ENCODE results near the gene ALOX5AP. TPM values are rescaled to one million over a fixed set of nuclear protein-coding genes. Genes with fewer than 3 reads are reported as not detected.

Gene ALOX5AP
- total RNA-seq, 1 donor from 2014 or later, result not detected

DNA sequence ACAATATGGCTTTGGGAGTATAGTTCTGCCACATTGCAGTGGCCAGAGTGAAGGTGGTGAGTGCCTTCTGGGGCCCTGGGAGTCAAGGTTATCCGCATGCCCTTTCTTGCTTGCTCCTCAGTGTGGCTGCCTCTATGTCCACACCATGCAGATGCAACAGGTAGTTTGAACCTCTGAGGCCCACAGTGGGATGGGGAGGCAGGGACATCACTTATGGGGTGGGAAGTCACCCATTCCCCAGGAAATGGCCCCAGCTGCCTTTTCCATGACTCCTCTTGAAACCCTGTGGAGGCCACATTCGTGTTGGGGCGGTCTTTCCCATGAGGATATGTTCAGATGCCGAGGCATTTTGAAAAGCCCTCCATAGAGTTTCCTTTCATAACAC, 20.0 kb upstream of the ALOX5AP start:
- Mint-ChIP-seq H3K27ac (no peak overlapping the region), H3K4me1 (ENCODE audit: unreplicated experiment) (peaks cover 5% of the 10 kb centered on the region), H3K27me3 (no peaks in the 10 kb centered on the region), H3K36me3 (no peaks in the 10 kb centered on the region), H3K4me3 (no peak overlapping the region), H3K9me3 (no peaks in the 10 kb centered on the region)
- TF ChIP-seq, protein P1, sequence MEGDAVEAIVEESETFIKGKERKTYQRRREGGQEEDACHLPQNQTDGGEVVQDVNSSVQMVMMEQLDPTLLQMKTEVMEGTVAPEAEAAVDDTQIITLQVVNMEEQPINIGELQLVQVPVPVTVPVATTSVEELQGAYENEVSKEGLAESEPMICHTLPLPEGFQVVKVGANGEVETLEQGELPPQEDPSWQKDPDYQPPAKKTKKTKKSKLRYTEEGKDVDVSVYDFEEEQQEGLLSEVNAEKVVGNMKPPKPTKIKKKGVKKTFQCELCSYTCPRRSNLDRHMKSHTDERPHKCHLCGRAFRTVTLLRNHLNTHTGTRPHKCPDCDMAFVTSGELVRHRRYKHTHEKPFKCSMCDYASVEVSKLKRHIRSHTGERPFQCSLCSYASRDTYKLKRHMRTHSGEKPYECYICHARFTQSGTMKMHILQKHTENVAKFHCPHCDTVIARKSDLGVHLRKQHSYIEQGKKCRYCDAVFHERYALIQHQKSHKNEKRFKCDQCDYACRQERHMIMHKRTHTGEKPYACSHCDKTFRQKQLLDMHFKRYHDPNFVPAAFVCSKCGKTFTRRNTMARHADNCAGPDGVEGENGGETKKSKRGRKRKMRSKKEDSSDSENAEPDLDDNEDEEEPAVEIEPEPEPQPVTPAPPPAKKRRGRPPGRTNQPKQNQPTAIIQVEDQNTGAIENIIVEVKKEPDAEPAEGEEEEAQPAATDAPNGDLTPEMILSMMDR (conservative IDR thresholded peaks at IDR 0.05), result no peak
- no peak for DNase-seq (ENCODE audit: extremely low spot score, unreplicated experiment)

DNA sequence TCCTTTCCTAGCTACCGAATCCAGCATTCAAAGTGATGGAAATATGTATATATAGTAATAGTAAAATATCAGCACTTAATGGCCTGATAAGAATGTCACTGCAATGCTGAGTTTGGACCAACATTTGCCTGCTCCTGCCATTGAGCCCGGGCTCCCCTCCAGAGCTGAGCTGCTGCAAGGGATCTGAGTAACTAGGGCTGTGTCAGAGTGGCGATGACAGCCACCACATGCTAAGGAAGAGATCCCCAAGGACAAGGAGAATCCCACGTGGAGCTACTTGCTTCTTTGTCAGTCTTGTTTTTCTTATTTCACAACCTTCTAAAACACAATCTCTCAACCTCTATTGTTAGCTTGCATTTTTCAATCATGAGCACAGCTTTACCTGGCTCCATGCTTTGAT, 19.5 kb upstream of the ALOX5AP start:
- Mint-ChIP-seq H3K4me3 (no peak overlapping the region), H3K27me3 (no peaks in the 10 kb centered on the region), H3K9me3 (no peaks in the 10 kb centered on the region), H3K36me3 (no peaks in the 10 kb centered on the region), H3K27ac (no peak overlapping the region), H3K4me1 (ENCODE audit: unreplicated experiment) (peaks cover 5% of the 10 kb centered on the region)
- TF ChIP-seq, protein P1 (conservative IDR thresholded peaks at IDR 0.05), result no peak
- no peak for DNase-seq (ENCODE audit: extremely low spot score, unreplicated experiment)

DNA sequence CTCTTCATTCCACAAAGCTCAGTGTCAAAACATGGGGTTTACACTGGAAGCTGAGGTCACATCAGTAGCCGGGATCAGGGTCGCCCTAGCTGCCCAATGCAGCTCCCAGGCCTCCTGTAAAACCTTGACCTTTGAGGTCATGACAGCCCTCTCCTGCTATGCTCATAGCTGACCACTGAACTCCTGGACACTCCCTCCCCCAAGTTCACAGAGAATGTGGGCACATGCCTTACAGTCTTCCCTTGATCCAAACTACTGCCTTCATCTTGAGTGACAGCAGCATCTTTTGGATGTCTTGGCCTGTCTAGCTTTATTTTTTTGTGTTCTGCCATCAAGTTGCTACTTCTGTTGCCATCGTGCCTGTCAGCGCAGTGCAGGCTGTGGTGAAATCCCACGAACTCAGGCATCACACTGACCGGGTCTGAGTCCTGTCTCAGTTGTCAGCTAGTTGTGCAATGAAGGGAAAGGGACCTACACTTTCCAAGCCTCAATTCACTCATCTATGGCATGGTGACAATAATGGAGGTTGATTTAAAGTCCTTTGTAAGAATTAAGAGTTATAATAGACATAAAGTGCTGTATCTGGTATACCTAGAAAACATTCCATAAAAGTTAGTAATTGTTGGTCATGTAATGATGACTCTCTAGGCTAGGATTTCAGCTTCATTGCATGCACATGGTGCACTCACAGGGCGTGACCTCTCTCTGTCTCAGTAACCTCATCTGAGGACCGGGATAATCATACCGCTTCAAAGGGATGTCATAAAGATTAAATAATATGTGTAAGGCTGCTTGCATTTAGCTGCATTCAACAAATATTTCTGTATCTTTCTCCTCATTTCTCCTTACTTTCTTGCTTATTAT, 16.4 kb upstream of the ALOX5AP start:
- DNase-seq (ENCODE audit: extremely low spot score, unreplicated experiment), result no peak
- peaks cover 2% of the 10 kb centered on the region for H3K27me3 Mint-ChIP-seq
- no peak overlapping the region for H3K4me3 Mint-ChIP-seq
- H3K9me3 Mint-ChIP-seq, result no peaks in the 10 kb centered on the region
- TF ChIP-seq, protein P1 (conservative IDR thresholded peaks at IDR 0.05), result no peak
- H3K4me1 Mint-ChIP-seq (ENCODE audit: unreplicated experiment), result peaks cover 5% of the 10 kb centered on the region
- H3K36me3 Mint-ChIP-seq, result no peaks in the 10 kb centered on the region
- no peak overlapping the region for H3K27ac Mint-ChIP-seq

DNA sequence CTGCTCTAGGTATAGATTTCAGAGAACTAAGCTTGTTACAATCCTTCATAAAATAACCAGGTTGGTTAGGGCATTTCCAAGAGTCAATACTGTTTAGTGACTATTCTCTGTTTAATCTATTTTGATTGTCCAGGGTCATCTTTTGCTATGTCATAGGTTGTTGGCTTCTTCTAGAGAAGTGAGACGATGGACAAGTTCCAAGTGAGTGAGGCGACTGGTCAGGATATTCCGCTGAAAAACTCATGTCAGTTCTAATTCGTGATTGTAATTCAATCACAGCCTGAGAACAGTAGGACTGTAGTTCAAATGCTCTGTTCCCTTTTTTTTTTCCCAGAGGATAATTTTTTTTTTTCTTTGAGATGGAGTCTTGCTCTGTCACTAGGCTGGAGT, 15.8 kb upstream of the ALOX5AP start:
- H3K27ac Mint-ChIP-seq, result no peak overlapping the region
- TF ChIP-seq, protein P1 (conservative IDR thresholded peaks at IDR 0.05), result no peak
- peaks cover 2% of the 10 kb centered on the region for H3K27me3 Mint-ChIP-seq
- H3K4me3 Mint-ChIP-seq, result no peak overlapping the region
- no peak for DNase-seq (ENCODE audit: extremely low spot score, unreplicated experiment)
- no peaks in the 10 kb centered on the region for H3K9me3 Mint-ChIP-seq
- peaks cover 5% of the 10 kb centered on the region for H3K4me1 Mint-ChIP-seq (ENCODE audit: unreplicated experiment)
- no peaks in the 10 kb centered on the region for H3K36me3 Mint-ChIP-seq

DNA sequence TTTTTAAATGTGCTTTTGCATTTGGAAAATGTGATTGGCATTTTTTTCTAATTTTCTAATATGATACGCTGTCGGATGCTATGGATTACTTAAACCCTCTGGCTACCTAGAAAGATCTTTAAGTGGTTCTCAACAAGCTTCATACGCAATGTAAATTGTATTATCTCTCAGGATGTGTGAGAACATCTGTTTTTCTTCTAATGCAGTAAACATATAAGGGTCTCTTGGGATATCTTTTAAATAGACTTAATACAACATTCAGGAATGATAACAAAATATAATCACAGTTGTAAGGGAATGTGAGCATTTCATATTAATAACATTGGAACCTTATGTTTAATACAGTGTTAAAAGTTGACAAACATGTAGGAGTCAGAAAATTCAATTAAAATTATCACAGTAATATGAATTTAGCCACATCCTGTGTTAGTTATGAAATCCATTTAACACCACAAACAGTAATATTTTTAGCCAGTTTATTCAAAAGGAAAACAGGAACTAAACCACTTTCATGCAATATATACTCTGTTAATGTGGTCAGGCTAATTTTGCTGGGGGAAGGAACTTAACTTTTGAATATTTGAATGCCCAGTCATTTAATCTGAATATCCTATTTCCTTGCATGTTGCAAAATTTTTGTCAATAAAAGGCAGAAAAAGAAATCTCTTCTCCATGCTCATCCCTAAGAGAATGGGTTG, 15.0 kb upstream of the ALOX5AP start:
- no peak overlapping the region for H3K4me3 Mint-ChIP-seq
- TF ChIP-seq, protein P1 (conservative IDR thresholded peaks at IDR 0.05), result no peak
- peaks cover 2% of the 10 kb centered on the region for H3K27me3 Mint-ChIP-seq
- DNase-seq (ENCODE audit: extremely low spot score, unreplicated experiment), result no peak
- no peak overlapping the region for H3K27ac Mint-ChIP-seq
- H3K4me1 Mint-ChIP-seq (ENCODE audit: unreplicated experiment), result peaks cover 5% of the 10 kb centered on the region
- H3K9me3 Mint-ChIP-seq, result peaks cover 4% of the 10 kb centered on the region
- H3K36me3 Mint-ChIP-seq, result no peaks in the 10 kb centered on the region
